GM21390 (cell line): Measurements from ENCODE around the gene ARMC6.
"Not testable (repeated sequence)": the region's sequence is repeated elsewhere in the genome, so short reads cannot be mapped to it uniquely, and the experiment has no call there.

Experiments used
- ATAC-seq: cut with Tn5 transposase; IDR thresholded peaks from one replicate; pipeline ENCODE4 v1.9.1; 2021; ENCODE audit not compliant: unreplicated experiment

Gene ARMC6

DNA sequence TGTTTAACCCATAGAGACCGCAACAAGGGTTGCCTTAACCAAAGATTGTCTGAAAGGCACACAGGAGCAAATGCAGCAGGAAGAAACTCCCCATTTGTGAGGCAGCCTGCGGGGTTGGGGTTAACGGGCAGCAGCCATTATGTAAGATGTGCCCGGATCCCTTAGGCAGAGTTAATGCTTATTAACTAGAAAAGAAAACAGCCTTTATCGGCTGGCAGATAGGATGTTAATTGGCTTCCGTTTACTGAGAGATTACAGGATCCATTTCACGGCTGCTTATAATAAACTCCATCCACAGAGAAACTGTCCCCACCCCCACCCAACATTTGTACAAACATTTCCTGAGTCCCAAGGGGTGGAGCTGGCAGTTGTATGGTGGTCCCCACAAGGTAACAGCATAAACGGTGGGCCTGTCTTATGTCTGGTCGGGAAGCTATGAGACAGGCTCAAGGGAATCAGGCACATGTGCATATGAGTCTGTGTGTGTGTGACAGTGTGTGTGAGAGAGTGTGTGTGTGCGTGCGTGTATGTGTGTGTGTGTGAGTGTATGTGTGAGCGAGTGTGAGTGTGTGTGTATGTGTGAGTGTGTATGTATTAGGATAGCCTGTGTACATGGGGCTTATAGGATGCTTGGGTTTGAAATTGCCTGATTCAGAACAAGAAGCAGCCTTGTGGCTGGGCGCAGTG is 40.9 kb downstream of the ARMC6 start:
- ATAC-seq = no peak

DNA sequence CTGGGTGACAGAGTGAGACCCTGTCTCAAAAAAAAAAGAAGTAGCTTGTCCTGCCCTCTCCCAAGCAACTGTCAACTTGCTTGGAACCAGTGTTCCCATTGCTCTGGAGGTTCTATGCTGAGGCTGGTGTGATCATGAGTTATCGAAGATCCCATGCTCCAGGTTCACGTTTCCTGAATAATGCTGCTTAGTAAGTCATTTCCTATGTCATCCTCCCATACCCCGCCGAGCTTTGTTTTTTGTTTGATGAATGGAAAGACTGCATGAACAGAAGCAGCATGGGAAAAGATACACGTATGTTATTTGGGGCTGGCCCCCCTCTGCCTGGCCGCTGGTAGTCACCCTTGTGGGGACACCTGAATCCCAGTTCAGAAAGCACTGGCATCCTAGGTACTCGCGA is 41.7 kb downstream of the ARMC6 start:
- no peak for ATAC-seq

DNA sequence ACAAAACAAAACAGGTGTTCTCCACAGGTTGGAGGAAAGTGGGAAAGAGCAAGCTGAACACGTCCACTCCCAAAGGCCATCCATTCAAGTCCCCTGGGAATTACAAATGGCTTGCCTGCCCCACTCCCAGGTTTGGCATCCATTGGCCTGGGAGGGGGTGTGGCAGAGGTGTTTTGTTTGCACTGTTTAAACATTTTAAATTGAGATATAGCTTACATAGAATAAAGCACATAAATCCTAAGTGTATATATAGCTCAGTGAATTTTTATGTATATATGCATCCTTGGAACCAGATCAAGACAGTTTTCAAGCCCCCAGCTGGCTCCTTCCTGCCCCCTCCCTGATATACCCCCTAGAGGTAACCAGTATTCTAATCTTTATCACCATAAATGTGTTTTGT is 43.1 kb downstream of the ARMC6 start:
- ATAC-seq = no peak

DNA sequence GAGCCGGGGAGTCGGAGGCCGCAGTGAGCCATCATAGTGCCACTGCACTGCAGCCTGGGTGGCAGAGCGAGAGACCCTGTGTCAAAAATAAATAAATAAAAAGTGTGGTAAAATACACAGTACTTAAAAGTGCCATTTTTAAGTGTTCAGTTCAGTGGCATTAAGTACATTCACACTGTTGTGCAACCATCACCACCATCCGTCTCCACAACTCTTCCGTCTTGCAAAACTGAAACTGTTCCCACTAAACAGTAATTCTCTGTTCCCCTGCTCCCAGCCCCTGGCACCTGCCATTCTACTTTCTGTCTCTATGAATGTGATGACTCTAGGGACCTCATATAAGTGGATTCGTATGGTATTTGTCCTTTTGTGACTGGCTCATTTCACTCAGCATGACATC is 43.7 kb downstream of the ARMC6 start:
- no peak for ATAC-seq

DNA sequence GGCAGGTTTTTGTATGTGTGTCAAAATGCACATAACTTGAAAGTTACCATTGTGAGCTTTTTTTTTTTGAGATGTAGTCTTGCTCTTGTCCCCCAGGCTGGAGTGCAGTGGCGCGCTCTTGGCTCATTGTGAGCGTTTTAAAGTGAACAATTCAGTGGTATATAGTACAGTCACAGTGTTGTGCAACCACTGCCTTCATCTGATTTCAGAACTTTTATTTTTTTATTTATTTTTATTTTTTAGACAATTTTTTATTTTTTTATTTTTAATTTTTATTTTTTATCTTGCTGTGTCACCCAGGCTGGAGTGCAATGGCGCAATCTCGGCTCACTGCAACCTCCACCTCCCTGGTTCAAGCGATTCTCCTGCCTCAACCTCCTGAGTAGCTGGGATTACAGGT is 45.4 kb downstream of the ARMC6 start:
- ATAC-seq = no peak

DNA sequence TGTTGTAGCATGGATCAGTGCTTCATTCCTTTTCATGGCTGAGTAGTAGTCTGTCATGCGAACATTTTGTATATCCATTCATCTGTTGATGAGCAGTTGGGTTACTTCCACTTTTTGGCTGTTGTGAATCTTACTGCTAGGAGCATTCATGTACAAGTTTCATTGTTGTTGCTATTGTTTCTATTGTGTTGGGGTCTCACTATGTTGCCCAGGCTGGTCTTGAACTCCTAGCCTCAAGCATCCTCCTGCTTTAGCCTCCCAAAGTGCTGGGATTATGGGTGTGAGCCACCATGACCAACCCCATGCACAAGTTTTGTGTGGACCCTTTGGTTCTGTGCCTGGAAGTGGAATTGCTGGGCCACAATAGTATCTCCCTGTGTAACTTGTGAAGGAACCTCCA is 46.2 kb downstream of the ARMC6 start:
- no peak for ATAC-seq

DNA sequence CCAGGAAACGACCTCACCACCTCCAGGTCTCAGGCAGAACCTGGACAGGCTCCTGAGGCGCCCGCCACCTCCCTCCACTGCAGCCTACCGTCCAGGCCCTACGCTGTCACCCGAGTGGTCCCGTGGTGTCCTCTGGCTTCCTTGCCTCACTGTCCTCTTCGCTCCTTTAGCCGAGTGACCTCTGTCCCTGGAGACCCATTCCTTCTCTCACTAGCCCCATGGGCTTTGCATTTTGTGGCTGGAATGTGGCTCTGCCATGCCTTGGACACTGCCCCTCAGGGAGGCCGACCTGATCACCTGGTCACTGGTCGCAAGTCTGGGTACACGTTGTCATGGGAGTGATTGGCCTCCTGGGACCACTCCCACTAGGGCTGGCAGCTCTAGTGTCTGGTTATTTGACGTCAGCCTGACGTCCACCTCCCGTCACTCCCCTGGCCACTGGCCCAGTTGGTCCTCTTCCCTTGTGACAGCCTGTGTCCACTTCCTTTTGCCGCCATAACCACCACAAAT is 48.3 kb downstream of the ARMC6 start:
- no peak for ATAC-seq

DNA sequence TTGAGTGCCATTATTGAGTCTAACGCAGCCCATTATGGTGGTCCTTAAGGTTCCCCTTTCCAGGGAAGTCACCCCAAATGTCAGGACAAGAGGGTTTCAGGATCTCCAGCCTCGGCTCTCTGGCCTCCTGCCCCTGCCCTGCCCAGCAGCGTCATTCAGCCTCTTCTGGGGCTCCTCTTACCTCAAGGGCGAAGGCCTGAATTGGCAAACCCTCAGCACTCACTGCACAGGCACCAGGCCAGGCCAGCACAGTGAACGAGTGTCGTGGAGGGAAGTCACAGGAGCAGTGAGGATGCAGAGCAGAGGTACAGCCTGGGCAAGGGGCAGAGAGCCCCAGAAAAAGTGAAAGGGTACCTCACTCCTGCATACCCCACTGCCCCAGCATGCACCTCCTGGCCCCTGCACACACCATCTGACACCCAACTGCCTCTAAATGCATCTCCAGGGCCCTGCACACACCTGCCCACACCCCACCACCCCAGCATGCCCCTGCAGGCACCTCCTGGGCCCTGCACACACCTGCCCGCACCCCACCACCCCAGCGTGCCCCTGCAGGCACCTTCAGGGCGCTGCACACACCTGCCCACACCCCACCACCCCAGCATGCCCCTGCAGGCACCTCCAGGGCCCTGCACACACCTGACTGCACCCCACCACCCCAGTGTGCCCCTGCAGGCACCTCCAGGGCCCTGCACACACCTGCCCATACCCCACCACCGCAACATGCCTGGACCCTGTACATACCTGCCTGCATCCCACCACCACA is 50.2 kb downstream of the ARMC6 start:
- ATAC-seq = no peak

DNA sequence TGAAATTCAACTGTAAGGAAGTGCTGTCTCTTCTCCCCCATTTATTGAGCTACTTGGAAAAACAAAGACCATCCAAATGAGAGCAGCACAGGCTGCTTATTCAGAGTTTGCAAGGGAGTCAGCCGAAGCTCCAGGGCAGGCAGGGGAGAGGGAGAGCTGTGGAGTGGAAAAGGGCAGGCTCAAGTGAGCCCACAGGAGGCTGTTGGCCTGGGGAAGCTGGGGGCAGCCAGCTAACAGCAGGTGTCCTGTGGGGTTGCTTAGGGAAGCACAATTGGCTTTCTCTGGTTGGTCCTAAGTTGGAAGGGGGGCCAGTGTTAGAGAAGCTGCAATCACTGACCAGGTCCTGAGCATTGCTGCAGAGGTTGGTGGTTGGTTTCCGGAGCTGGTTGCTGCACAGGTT is 54.3 kb downstream of the ARMC6 start:
- no peak for ATAC-seq

DNA sequence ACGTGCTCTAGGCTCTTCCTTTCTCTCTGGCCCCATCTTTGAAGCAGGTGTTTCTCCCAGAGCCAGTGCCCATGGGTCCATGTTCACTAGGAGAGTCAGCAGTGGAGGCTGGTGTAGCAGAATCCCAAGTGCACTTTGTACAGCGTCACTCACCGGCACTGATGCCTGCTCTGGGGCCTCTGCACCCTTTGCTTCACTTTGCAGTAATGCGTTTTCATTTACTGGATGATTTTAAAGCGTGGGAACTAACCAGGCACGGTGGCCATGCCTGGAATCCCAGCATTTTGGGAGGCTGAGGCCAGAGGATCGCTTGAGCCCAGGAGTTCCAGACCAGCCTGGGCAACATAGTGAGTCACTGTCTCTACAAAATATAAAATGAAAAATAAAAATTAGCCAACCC is 61.1 kb downstream of the ARMC6 start:
- no peak for ATAC-seq

DNA sequence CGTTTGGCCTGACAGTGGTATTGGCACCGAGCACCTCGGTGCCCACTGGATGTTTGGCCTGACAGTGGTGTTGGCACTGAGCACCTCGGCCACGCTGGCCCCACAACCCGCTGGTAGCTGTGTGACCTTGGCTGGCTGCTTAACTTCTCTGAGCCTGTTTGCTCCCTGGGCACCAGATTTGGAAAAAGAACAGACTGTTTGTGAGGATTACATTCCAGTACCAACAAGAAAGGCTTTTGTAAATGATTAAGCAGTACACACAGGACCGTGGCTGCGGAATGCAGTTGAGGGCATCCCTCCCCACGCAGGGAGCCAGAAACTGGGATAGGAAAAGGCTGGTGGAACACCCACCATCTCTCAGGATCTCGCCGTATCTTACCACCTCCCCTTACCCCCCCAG is 62.3 kb downstream of the ARMC6 start:
- ATAC-seq = no peak

DNA sequence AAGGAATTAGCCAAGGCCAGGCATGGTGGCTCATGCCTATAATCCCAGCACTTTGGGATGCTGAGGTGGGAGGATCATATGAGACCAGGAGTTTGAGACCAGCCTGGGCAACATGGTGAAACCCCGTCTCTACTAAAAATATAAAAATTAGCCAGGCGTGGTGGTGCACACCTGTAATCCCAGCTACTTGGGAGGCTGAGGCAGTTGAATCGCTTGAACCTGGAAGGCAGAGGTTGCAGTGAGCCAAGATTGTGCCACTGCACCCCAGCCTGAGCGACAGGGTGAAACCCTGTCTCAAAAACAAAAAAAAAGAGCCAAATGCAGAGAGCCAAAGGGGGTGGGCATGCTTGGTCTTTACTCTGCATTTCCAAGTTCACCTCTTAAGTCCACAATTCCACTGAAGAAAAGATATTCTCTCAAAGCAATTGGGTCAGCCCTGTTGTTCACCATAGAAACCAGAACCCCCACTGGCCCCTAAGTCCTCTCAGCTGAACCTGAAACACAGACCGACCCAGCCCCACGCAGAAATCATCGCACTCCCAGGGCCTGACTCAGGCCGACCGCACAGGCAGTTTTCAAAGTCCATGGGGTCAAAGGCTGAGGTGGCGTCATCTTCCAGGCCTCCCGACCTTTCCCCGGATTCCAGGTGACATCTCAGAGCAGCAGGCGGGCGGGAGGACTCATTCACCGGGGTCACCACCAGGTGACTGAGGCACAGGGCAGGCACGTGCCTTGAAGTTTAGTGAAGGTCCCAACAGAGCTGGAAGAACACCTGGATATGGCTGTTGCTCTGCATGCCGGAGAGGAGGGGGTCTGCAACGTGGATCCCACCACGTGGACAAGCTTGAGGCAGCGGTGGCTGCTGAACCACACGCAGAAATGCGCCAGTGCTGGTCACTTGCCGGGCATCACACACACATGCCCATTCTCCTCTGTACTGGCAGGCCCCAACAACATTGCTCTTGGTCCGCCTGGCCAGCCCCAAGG is 63.5 kb downstream of the ARMC6 start:
- no peak for ATAC-seq

DNA sequence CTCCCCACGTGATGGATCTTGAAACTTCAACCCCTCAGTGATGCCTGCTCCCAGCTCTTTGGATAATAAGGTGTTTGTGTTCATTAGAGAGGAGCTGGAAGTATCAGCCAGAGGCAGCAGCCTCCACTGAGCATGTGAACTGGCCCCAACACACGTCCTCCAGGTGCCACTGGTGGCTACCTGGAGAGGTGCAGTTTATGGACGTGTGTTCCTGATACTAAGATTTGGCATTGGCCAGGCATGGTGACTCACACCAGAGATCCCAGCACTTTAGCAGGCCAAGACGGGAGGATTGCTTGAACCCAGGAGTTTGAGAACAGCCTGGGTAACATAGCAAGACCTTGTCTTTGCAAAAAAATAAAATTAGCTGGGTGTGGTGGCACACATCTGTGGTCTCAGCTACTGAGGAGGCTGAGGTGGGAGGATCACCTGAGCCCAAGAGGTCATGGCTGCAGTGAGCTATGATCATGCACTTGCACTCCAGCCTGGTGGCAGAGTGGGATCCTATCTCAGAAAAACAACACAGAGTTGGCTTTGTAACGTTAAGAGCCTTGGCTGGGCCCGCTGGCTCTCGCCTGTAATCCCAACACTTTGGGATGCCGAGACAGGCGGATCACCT is 64.8 kb downstream of the ARMC6 start:
- ATAC-seq = no peak

DNA sequence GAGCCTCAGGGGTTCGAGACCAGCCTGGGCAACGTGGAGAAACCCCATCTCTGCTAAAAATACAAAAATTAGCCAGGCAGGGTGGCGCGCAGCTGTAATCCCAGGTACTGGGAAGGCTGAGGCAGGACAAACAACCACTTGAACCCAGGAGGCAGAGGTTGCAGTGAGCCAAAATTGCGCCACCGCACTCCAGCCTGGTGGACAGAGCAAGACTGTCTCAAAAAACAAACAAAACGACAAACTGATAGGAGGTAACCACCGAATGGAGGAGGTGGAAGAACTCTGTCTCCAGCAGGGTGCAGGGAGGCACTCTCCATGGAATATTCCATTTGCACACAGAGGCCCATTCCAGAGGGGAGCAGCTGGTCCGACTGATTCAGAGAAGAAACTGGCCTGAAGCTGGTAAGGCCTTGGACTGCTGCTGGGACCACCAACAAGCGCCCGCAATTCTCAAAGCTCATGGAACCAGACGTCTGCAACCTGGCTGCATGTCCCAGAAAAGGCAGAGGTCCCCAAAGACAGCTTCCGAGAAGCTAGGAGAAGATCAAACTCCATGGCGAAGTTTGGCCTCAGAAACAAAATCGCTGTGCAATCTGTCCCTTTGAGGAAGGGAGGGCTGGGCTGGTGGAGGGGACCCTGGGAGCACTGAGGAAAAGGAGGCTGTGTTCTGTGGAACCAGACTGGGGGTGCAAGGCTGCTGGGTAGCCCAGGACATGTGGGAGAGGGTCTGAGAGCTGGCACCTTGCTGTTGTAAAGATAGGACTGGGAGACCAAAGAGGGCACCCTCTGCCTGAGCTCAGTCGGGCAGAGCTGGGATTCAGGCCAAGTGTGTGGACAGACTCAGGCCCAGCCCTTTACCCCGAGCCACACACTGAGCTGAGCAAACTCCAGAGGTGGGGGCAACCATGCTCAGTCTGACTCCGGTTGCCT is 65.6 kb downstream of the ARMC6 start:
- no peak for ATAC-seq

DNA sequence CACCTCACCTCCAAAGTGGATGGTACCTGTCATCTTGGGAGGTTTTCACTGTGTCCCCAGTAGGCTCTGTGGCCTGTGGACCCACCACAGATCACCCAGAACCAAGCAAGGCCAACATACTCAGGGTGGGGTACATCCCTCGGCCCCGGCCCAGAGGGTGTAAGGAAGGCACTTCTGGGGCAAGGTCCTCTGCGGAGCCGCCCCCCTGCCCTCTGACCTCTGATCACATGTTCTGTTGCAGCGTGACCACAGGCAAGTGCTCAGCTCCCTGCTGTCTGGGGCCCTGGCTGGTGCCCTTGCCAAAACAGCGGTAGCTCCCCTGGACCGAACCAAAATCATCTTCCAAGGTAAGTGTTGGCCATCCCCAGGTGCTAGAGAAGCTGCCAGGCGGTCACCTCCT is 68.1 kb downstream of the ARMC6 start:
- no peak for ATAC-seq

DNA sequence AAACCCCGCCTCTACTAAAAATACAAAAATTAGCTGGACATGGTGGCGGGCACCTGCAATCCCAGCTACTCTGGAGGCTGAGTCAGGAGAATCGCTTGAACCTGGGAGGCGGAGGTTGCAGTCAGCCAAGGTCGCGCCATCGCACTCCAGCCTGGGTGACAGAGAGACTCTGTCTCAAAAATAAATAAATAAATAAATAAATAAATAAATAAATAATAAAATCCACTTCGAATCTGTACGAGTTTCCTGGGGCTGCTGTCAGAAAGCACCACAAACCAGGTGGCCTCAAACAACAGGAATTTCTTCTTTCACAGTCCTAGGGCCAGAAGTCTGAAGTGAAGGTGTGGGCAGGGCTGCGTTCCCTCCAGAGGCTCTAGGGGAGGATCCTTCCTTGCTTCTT is 69.2 kb downstream of the ARMC6 start:
- not testable (repeated sequence) for ATAC-seq

DNA sequence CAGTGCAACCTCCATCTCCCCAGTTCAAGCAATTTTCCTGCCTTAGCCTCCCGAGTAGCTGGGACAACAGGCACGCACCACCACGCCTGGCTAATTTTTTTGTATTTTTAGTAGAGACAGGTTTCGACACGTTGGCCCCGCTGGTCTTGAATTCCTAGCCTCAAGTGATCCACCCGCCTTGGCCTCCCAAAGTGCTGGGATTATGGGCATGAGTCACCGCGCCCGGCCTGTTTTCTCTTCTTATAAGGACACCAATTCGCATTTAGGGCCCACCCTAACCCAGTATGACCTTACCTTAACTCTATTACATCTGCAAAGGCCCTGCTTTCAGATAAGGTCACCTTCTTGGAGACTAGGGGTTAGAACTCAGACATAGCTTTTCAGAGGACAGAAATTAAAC is 69.8 kb downstream of the ARMC6 start:
- no peak for ATAC-seq

DNA sequence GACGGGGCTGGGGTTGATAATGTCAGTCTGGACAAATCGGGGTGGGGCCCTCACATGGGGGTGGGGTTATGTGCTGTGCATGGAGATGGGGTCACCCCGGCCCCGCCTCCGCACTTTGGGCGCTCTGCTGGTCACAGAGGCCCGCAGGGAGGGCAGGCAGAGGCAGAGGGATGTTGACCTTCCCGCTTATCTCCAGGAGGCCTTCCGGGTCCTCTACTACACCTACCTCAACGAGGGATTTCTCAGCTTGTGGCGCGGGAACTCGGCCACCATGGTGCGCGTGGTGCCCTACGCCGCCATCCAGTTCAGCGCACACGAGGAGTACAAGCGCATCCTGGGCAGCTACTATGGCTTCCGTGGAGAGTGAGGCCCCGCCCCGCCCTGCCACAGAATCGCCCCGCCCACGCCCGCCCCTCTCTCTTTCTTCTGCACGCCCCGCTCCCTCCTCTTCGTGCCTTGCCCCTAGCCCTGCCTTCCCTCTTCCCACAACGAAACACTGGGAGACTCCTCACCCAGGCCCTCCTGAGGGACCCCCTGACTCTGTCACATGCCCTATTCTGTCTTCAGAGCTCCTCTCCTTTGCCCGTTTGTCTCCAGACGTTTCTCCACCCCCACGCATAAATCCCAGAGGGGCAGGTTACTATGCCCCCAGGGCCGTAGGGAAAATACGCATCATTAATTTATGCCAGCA is 72.1 kb downstream of the ARMC6 start:
- ATAC-seq = no peak

DNA sequence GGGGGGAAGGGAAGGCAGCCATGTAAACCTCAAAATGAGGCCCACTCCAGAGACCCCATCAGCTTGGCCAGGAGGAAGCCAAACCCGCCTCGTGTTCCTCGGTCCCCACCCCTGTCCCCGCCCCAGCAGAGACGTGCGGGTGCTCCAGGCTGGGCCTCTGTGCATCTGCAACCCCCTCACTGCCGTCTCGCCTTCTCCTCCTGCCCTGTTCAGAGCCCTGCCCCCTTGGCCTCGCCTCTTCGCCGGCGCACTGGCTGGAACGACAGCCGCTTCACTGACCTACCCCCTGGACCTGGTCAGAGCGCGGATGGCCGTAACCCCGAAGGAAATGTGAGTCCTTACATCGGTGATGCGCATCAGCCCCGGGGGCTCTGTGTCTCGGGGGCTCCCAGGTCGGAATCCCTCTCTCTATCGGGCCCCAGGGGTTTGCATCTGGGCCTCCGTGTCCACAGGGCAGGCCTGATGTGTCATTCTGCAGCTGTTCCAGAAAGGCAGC is 72.7 kb downstream of the ARMC6 start:
- ATAC-seq = no peak
